ENCODE results near the gene CARMIL1.

The CARMIL1 gene

GRCh38 chr6:25630508-25631278 is 351.5 kb downstream of the CARMIL1 start:
- DNase-seq: no peak

GRCh38 chr6:25635886-25636317 is 356.7 kb downstream of the CARMIL1 start:
- DNase-seq: no peak

GRCh38 chr6:25637211-25637610 is 358.0 kb downstream of the CARMIL1 start:
- DNase-seq: no peak

GRCh38 chr6:25637960-25638434 is 358.8 kb downstream of the CARMIL1 start:
- no peak for DNase-seq

GRCh38 chr6:25639653-25640052 is 360.5 kb downstream of the CARMIL1 start:
- DNase-seq: no peak

- no peak for DNase-seq
Observed at GRCh38 chr6:25640446-25640845, 361.3 kb downstream of the CARMIL1 start.

GRCh38 chr6:25640891-25641290 is 361.7 kb downstream of the CARMIL1 start:
- no peak for DNase-seq

- DNase-seq: no peak
Observed at GRCh38 chr6:25641377-25641776, 362.2 kb downstream of the CARMIL1 start.

- no peak for DNase-seq
Observed at GRCh38 chr6:25641940-25642666, 362.9 kb downstream of the CARMIL1 start.

- DNase-seq: no peak
Observed at GRCh38 chr6:25642667-25643328, 363.6 kb downstream of the CARMIL1 start.

- no peak for DNase-seq
Observed at GRCh38 chr6:25645916-25646315, 366.7 kb downstream of the CARMIL1 start.

GRCh38 chr6:25649611-25650010 is 370.4 kb downstream of the CARMIL1 start:
- DNase-seq: no peak

GRCh38 chr6:25652007-25652515 is 372.9 kb downstream of the CARMIL1 start, which contains the start of gene SCGN:
Gene SCGN, plus strand, starts transcription at chr6:25652215. Its CDS starts 189 bp downstream, at chr6:25652404.
- DNase-seq: peak; percentile 73

GRCh38 chr6:25655723-25656122 is 376.5 kb downstream of the CARMIL1 start:
- no peak for DNase-seq

- DNase-seq: no peak
Observed at GRCh38 chr6:25659633-25660368, 380.6 kb downstream of the CARMIL1 start.

- peak; percentile 51 for DNase-seq
Observed at GRCh38 chr6:25660512-25660911, 381.3 kb downstream of the CARMIL1 start.

- DNase-seq: no peak
Observed at GRCh38 chr6:25661129-25661779, 382.1 kb downstream of the CARMIL1 start.

GRCh38 chr6:25665455-25665854 is 386.3 kb downstream of the CARMIL1 start:
- no peak for DNase-seq

GRCh38 chr6:25669413-25669812 is 390.2 kb downstream of the CARMIL1 start:
- DNase-seq: no peak
